Heart right ventricle (tissue), 16 donors: ENCODE results near the gene TOPORS. TPM values are rescaled to one million over a fixed set of nuclear protein-coding genes. Genes with fewer than 3 reads are reported as not detected.
A peak's percentile ranks its signal among the peaks of the same experiment; 100 is the strongest.

ENCODE experiments used
- ATAC-seq, 8 donors: fragments of 200-7000 bp; cut with Tn5 transposase; one replicate each; pipeline ENCODE4 v1.9.1; 2020; ENCODE audit warnings: mild to moderate bottlenecking in 8 of 8, moderate library complexity in 8 of 8, moderate number of reproducible peaks in 1 of 8
- DNase-seq, 2 donors: peaks; one replicate each; pipeline ENCODE4 v3.0.0-alpha.2; 2020
- H3K27ac ChIP-seq, 10 donors: fragments of 200-600 bp; sonication (generic) in 2 of 10; one replicate each; pipeline versions ENCODE4 v1.5.0 to v1.8.0; 2020 to 2022; ENCODE audit warnings: mild to moderate bottlenecking in 3 of 10
- H3K27me3 ChIP-seq, 7 donors: fragments of 200-600 bp; one replicate each; pipeline ENCODE4 v1.8.0; 2021 to 2022; ENCODE audit warnings: mild to moderate bottlenecking in 2 of 7
- H3K36me3 ChIP-seq, 9 donors: fragments of 200-600 bp; sonication (generic) in 1 of 9; one replicate each; pipeline versions ENCODE4 v1.5.0 to v1.8.0; 2020 to 2022; ENCODE audit warnings: mild to moderate bottlenecking in 2 of 9
- H3K4me1 ChIP-seq, 9 donors: fragments of 200-600 bp; sonication (generic) in 1 of 9; one replicate each; pipeline versions ENCODE4 v1.5.0 to v1.8.0; 2020 to 2022; ENCODE audit warnings: mild to moderate bottlenecking in 4 of 9
- H3K4me3 ChIP-seq, 10 donors: fragments of 200-600 bp; sonication (generic) in 2 of 10; one replicate each; pipeline versions ENCODE4 v1.5.0 to v1.8.0; 2020 to 2022; ENCODE audit warnings: mild to moderate bottlenecking in 7 of 10, moderate library complexity in 2 of 10
- H3K9me3 ChIP-seq, 11 donors: fragments of 200-600 bp in 10 of 11; sonication (generic) in 2 of 11; one replicate each; pipeline versions ENCODE4 v1.5.0 to v1.8.0; 2013 to 2022; ENCODE audit warnings: mild to moderate bottlenecking in 2 of 11, control low read depth in 1 of 11, moderate library complexity in 1 of 11
- WGBS, 2 donors: extraction: QIAGEN DNeasy Blood & Tissue Kit; methylation state at CpG; one replicate each; pipeline ENCODE4 v1.1.7; 2013; ENCODE audit warnings: inconsistent platforms in 1 of 2; 5-methylcytosine and 5-hydroxymethylcytosine counted together
- intact Hi-C, 10 donors: fragments of 100-400 bp; cut with DNase I; formaldehyde crosslinking; loops; one replicate each; pipeline versions ENCODE4 v1.11.1 to v1.14.2; 2022
- polyA plus RNA-seq, 2 donors: library from polyadenylated mRNA; stranded (reverse); fragments of 200-250 nt; gene quantifications; one replicate each; pipeline ENCODE4 v1.2.3, GENCODE V29; 2013
- total RNA-seq, 10 donors: library from RNA; stranded (reverse); fragmentation: NEBNext Ultra II Directional in 3 of 10; extraction: Animal tissue kit (Norgen Biotek cat#: 25700) in 3 of 10; gene quantifications; one replicate each; pipeline versions ENCODE4 v1.2.1 to v1.2.4, GENCODE V29; 2021 to 2023
- TF ChIP-seq, protein P1 (sequence below), 9 donors: fragments of 200-600 bp; sonication (generic) in 2 of 9; IDR thresholded peaks; one replicate each; pipeline versions ENCODE4 v1.5.0 to v1.8.0; 2021 to 2022; ENCODE audit warnings: antibody characterized with exemption in 9 of 9, mild to moderate bottlenecking in 5 of 9, moderate library complexity in 1 of 9
- donor health status: Arrhythmogenic right ventricular cardiomyopathy.
- donor health status: ischemic (EF 13 %, LVEDD 7.1; RV severe dilation, severe dysfunction).
- donor health status: healthy with polysubstance abuse.
- donor health status: DM: no; HTN: yes; CAD: no.
- donor health status: DM: no; HTN: no; CAD: no.
- donor health status: ischemic (EF 25% LVEDD 6.9; RV normal size, moderate dysfunction).
- donor health status: ischemic (EF 25% LVEDD 5.7; RV mildly dilated, moderate dysfunction).
- donor health status: healthy.
- donor health status: DM: yes; HTN: yes; CAD: no.
- donor health status: Ischemic cardiomyopathy.
- donor health status: ischemic (EF 35%, LVEDD 5.7; RV mildly dilated, moderate dysfunction).
- donor health status: nonischemic (EF 11% LVEDD 7.7; RV severe dilation, severe dysfunction).
- donor health status: DM: yes; HTN: yes; CAD: no.
- donor health status: PGD.
- donor health status: ischemic (EF 29% LVEDD 5.4; RV normal size, mild dysfunction).
- donor health status: nonischemic (EF 23%, LVEDD 6.1; RV moderate dilation, normal function).

The TOPORS gene
- total and polyA plus RNA-seq, 12 donors: 4.4 to 11.1 (median 8.5) TPM

DNA sequence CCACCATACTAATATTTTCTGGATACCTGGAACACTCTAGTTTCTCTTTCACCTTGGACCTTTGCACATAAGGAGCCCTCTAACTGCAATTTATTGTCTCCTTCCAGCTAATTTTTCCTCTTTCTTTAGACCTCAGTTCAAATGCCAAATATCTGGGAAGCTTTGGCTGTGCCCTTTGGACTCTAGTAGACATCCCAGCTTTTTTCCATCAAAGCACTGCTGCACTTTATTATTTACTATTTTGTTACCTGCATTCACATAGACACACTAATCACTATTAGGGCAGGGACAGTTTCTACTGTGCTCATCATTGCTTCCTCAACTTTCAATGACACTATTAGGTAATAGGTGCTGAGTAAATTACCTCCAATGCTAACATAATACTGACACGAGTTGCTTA lies 28.5 kb downstream of the TOPORS start:
- ATAC-seq (no peak), DNase-seq (no peak)
- H3K4me3 ChIP-seq: peak overlapping the region in 7 of 10 donors; percentile 58 to 91 (median 72)
- WGBS, 2 donors: 40 to 43% methylated on average over 1 of the region's 1 CpG
- no peaks in the 10 kb centered on the region for H3K9me3 ChIP-seq
- H3K36me3 ChIP-seq: peaks cover 0 to 13% (median 0%) of the 10 kb centered on the region in 9 donors
- no peak overlapping the region for H3K27ac ChIP-seq
- no peaks in the 10 kb centered on the region for H3K27me3 ChIP-seq
- TF ChIP-seq, protein P1, sequence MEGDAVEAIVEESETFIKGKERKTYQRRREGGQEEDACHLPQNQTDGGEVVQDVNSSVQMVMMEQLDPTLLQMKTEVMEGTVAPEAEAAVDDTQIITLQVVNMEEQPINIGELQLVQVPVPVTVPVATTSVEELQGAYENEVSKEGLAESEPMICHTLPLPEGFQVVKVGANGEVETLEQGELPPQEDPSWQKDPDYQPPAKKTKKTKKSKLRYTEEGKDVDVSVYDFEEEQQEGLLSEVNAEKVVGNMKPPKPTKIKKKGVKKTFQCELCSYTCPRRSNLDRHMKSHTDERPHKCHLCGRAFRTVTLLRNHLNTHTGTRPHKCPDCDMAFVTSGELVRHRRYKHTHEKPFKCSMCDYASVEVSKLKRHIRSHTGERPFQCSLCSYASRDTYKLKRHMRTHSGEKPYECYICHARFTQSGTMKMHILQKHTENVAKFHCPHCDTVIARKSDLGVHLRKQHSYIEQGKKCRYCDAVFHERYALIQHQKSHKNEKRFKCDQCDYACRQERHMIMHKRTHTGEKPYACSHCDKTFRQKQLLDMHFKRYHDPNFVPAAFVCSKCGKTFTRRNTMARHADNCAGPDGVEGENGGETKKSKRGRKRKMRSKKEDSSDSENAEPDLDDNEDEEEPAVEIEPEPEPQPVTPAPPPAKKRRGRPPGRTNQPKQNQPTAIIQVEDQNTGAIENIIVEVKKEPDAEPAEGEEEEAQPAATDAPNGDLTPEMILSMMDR (IDR thresholded peaks at IDR 0.05): no peak
- peaks cover 4 to 43% (median 33%) of the 10 kb centered on the region in 9 donors for H3K4me1 ChIP-seq
- intact Hi-C loops: loop anchor here in 4 of 10 donors (10.0 kb wide), 3 partner anchors 51 to 139 kb away; partner anchors contain the start of genes NDUFB6 (in 2 of the 4) and ACO1 (in 1 of the 4)

DNA sequence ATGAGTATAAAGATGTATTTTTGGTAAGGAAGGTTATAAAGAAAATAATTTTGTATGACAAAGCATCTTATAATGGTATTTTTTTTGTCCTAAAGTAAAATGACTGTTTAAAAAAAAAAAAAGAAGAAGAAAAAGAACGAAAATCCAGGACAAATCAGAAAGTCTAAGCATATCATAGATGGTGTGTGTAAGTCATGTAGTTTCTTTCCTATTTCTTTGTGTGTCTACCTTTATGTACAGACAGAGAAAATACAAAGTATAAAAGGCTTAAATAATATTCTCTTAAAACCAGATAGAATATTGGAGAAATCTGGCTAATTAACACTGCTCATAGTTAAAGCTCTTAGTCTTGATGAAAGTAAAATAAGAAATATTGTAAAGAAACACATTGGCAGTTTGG lies 34.1 kb downstream of the TOPORS start:
- Histone ChIP-seq H3K4me3 (no peak overlapping the region), H3K36me3 (peaks cover 0 to 24% (median 0%) of the 10 kb centered on the region in 9 donors), H3K27ac (no peak overlapping the region), H3K4me1 (peaks cover 0 to 20% (median 3%) of the 10 kb centered on the region in 9 donors), H3K27me3 (no peaks in the 10 kb centered on the region), H3K9me3 (peaks cover 0 to 22% (median 0%) of the 10 kb centered on the region in 11 donors)
- ATAC-seq: no peak
- TF ChIP-seq, protein P1 (IDR thresholded peaks at IDR 0.05): no peak
- intact Hi-C loops: no loop called here
- WGBS, 2 donors: 96 to 97% methylated on average over 1 of the region's 1 CpG
- DNase-seq: no peak

DNA sequence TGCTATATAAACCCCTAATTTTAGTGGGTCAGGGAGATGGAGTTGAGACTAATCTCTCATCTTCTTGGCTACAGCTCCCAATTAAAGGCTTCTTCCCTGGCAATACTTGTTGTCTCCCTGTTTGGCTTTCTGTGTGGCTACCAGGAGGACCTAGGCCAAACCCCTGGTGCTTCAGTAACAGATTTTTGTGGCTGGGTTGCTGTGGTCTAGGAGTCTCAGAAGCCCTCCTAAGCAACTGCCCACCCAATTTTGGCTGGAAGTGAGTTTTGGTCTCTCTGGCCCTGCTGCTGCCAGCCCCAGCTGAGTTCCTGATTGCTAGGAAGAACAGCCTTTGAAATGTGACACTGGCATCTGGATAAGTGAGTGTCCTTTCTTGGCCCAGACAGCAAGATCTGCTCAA lies 36.1 kb downstream of the TOPORS start:
- TF ChIP-seq, protein P1 (IDR thresholded peaks at IDR 0.05): no peak
- ATAC-seq (no peak), DNase-seq (no peak)
- Histone ChIP-seq H3K27me3 (no peaks in the 10 kb centered on the region), H3K36me3 (peaks cover 0 to 24% (median 0%) of the 10 kb centered on the region in 9 donors), H3K4me3 (no peak overlapping the region), H3K4me1 (peaks cover 0 to 13% (median 0%) of the 10 kb centered on the region in 9 donors), H3K9me3 (peaks cover 0 to 24% (median 0%) of the 10 kb centered on the region in 11 donors), H3K27ac (no peak overlapping the region)
- intact Hi-C loops: no loop called here

DNA sequence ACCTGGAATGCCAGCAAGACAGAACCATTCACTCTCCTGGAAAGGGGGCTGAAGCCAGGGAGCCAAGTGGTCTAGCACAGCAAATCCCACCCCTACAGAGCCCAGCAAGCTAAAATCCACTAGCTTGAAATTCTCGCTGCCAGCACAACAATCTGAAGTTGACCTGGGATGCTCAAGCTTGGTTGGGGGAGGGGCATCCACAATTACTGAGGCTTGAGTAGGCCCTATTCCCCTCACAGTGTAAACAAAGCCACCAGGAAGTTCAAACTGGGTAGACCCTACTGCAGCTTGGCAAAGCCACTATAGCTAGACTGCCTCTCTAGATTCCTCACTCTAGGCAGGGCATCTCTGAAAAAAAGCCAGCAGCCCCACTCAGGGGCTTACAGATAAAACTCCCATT lies 43.7 kb downstream of the TOPORS start:
- H3K27me3 ChIP-seq: no peaks in the 10 kb centered on the region
- H3K4me1 ChIP-seq: peaks cover 0 to 17% (median 0%) of the 10 kb centered on the region in 9 donors
- DNase-seq (no peak), ATAC-seq (no peak)
- TF ChIP-seq, protein P1 (IDR thresholded peaks at IDR 0.05): no peak
- 90 to 100% methylated on average over 1 of the region's 1 CpG for WGBS, 2 donors
- peaks cover 0 to 7% (median 0%) of the 10 kb centered on the region in 11 donors for H3K9me3 ChIP-seq
- intact Hi-C loops: loop anchor here in 1 of 10 donors (5.0 kb wide), 1 partner anchor 41 kb away; no protein-coding TSS in a partner anchor
- H3K4me3 ChIP-seq: no peak overlapping the region
- no peak overlapping the region for H3K27ac ChIP-seq
- peaks cover 0 to 10% (median 0%) of the 10 kb centered on the region in 9 donors for H3K36me3 ChIP-seq
